GM12873 (cell line): ENCODE results near the gene PPBP.

Experiments used
- CTCF ChIP-seq: IDR thresholded peaks from 2 replicates; pipeline ENCODE4 v1.5.1; 2012; ENCODE audit warnings: low read depth, mild to moderate bottlenecking, moderate library complexity, low read length, control low read depth; ENCODE audit not compliant: insufficient read depth; ENCODE audit errors: missing control alignments

PPBP gene

GRCh38 chr4:73967866-73968265 lies 20.1 kb downstream of the PPBP start:
- TF ChIP-seq CTCF, result no peak

GRCh38 chr4:73964862-73965611 lies 23.0 kb downstream of the PPBP start:
- TF ChIP-seq CTCF, result peak; percentile 25

- no peak for TF ChIP-seq CTCF
These were observed 25.3 kb downstream of the PPBP start for GRCh38 chr4:73962724-73963123.

- no peak for TF ChIP-seq CTCF
These were observed 35.6 kb downstream of the PPBP start for GRCh38 chr4:73952352-73952751.

GRCh38 chr4:73948990-73949706 lies 38.8 kb downstream of the PPBP start:
- TF ChIP-seq CTCF, result no peak

- TF ChIP-seq CTCF, result no peak
These were observed 39.7 kb downstream of the PPBP start for GRCh38 chr4:73948291-73948690.

- no peak for TF ChIP-seq CTCF
These were observed 40.6 kb downstream of the PPBP start for GRCh38 chr4:73947239-73947985.
